G401.6 (cell line): Measurements from ENCODE around the gene ACAD10.

Source experiments
- FAIRE-seq: peaks from 2 replicates; lab custom pipeline; 2012; peaks lifted over from hg19 to GRCh38; lab: Jason Lieb, UNC

ACAD10 gene

DNA sequence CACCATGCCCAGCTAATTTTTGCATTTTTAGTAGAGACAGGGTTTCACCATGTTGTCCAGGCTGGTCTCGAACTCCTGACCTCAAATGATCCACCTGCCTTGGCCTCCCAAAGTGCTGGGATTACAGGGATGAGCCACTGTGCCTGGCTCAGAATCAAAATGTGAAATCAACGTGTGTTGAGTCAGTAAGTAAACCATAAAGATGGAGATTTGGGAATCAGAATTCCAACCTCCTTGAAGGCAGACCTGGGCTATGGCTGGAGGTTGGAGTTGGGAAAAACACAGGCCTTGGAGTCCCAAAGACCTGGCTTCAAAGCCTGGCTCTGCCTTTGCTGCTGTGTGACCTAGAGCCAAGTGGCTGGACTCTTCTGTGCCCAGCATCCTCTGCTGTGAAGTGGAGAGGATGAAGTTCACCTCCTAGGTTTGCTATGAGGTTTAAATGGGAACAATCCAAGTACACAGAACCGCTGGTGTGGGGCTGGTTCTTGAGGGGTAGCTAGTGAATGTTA lies 91.0 kb downstream of the ACAD10 start:
- no peak for FAIRE-seq

DNA sequence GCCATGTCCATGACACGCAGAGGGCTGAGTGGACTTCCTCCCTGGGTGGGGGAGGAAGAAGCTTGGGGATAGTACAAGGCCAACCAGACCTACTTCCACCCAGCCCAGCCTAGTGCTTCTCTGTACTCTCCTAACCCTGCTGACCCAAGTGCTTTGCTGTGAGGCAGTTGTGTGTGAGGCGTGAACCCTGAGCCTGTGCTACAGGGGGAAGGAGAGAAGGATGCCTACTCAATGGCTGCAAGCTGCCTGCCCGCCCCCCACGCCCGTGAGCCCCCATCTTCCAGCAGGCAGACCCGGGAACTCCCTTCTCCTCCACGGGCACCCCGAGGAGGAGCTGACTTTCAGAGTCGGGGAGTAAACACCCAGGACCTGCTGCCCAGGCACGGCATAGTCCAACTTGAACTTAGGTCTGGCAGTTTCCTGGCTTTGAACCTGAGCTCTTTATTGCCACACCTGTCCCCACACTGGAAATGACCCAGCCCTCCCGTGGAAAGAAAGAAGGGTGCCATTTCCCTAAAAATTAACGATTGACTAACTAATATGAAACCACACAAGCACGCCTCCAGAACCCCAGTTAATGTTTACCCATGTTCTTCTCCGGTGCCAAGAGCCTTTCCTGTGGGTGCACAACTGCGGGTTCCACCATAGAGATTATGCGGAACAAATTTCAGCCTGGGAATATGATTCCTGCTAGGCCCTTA lies 91.6 kb downstream of the ACAD10 start:
- FAIRE-seq: no peak

DNA sequence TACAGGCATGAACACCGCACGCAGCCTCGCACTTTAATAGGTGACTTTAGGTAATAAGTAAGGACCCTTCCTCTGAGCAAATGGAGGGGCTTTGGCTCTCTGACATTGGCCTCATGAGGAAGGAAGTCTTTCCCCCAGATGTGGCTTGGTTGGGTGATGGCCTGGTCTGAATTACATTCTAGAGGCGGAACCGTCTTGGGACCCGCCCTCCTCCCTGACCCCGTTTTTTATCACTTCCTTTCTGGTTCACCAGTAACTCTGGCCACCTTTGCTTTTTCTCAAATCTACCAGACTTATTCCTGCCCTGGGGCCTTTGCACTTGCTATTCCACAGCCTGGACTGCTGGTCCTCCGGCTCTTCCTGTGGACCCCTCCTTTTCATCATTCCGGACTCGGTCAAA lies 94.3 kb downstream of the ACAD10 start:
- no peak for FAIRE-seq

GRCh38 chr12:111780615-111781014 lies 94.8 kb downstream of the ACAD10 start:
- no peak for FAIRE-seq

DNA sequence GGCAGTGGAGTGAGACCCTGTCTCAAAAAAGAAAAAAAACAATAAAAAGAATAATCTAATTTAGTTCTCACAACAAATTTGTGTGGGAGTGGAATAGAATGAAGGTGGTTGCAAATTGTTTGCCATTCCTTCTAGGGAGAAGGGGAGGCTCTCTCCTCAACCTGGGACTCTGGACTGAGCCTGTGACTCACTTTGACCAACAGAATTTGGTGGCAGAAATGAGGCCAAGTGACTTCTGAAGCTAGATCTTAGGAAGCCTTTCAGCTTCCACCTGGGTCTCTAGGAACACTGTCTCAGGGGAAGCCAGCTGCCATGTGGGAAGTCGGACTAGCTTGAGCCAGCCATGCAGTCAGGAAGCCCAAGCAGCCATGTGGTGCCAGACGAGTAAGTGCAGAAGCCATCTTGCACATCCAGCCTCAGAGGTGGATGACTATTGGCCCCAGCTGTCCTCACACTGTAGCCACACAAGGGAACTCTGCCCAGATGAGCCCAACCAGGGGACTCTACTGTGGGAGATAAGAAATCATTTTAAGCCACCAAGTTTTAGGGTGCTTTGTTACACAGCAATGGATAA lies 95.3 kb downstream of the ACAD10 start:
- no peak for FAIRE-seq

DNA sequence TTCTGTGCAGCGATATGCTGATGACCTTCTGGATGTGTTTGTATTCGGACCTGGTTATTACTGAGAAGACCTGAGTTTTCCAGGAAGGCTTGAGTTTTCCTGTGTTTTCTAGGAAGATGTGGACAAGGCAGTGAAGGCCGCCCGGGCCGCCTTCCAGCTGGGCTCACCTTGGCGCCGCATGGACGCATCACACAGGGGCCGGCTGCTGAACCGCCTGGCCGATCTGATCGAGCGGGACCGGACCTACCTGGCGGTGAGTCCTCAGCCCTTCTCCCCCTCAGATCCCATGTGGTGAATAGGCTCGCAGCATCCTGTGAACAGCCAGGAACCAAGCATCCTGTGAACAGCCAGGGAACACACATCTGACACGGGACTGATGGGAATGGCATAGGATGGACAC lies 97.2 kb downstream of the ACAD10 start:
- FAIRE-seq: no peak

DNA sequence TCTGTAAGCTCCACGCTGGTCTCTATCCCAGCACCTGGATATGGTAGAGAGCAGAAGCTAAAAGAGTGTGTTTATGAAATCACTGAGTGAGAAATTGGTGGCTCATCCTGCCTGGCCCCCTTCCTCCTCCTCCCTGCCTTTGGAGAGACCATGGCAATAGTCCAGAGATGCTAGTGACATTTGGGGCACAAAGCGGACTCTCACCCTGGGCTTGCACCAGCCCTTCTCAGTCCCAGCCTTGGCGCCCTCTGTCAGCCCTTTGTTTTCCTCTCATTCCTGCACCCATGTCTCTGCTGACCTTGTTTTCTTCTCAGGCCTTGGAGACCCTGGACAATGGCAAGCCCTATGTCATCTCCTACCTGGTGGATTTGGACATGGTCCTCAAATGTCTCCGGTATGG lies 99.1 kb downstream of the ACAD10 start:
- no peak for FAIRE-seq

DNA sequence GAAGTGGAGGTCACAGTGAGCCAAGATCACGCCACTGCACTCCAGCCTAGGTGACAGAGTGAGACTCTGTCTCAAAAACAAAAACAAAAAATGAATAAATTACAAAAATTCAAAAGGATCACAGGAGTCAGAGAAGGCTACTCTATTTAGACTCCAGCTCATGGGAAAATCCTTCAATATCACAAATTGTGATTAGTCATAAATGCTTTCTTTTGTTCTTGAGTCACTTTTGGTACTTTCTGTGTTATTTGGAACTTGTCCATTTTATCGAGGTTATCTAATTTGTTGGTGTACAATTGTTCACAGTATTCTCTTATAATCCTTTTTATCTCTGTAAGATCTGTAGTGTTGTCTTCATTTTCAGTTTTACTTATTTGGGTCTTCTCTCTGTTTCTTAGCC lies 99.8 kb downstream of the ACAD10 start:
- no peak for FAIRE-seq

- no peak for FAIRE-seq
These were observed 102.4 kb downstream of the ACAD10 start for GRCh38 chr12:111788178-111788654.

DNA sequence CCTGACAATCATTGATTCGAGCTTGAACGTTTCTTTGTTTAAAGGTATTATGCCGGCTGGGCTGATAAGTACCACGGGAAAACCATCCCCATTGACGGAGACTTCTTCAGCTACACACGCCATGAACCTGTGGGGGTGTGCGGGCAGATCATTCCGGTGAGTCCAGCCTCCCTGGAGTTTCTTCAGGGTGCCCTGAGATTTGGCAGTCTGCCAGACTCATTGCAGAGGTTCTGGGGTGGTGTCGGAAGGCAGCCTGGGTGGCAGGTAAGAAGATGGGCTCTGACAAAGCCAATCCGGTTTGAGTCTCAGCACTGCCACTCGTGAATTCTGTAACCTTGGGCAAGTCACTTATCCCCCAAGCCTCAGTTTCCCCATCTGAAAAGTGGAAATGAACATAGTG lies 103.9 kb downstream of the ACAD10 start:
- FAIRE-seq: no peak

GRCh38 chr12:111791507-111791906 lies 105.7 kb downstream of the ACAD10 start:
- FAIRE-seq: no peak

- FAIRE-seq: no peak
These were observed 106.5 kb downstream of the ACAD10 start for GRCh38 chr12:111792155-111792855.

DNA sequence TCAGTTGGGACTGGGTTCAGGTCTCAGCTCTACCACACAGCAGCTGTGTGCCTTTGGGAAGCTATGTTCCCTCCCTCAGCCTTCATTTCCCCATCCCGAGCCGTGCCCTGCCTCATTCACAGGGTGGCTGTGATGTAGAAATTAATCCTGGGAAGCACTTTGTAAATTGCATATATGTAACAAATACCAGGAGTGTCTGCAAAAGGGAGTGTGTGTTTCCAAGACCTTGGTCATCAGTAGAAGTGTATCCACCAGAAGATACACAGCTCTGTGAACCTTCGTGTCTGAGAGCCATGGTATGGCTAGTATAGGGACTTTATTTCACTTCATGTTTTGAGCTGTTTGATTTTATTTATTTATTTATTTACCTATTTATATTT lies 107.0 kb downstream of the ACAD10 start:
- FAIRE-seq: no peak

GRCh38 chr12:111798182-111798581 lies 112.3 kb downstream of the ACAD10 start:
- FAIRE-seq: no peak

GRCh38 chr12:111799758-111800157 lies 113.9 kb downstream of the ACAD10 start:
- FAIRE-seq: no peak

GRCh38 chr12:111803038-111803626 lies 117.3 kb downstream of the ACAD10 start:
- no peak for FAIRE-seq

- FAIRE-seq: no peak
These were observed 118.0 kb downstream of the ACAD10 start for GRCh38 chr12:111803851-111804250.

DNA sequence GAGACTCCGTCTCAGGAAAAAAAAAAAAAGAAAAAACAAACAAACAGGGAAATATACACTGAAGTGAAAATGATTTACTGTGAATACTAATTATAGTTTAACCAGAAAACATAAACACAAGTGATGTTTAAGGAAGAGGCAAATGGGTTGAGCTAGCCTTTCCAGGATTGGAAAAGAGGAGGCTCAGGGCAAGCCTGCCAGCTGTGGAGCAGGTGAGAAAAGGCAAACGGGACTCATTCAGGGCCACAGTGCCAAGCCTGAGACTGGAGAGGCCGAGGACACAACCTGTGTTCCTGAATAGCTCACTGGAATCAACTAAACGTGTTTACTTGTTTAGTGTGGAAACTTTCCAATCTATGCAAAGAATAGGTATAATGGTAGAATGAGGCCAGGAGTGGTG lies 120.5 kb downstream of the ACAD10 start:
- FAIRE-seq: no peak
